H1 (cell line): Measurements from ENCODE around the gene CPM. TPM values are rescaled to one million over a fixed set of nuclear protein-coding genes. Genes with fewer than 3 reads are reported as not detected.

Experiments used
- CTCF ChIA-PET: fragments of 300-600 bp; sonication (Branson Sonifier 250); formaldehyde crosslinking; loops from one replicate; lab custom pipeline; 2021; ENCODE audit not compliant: partially characterized antibody; lab: Charles Lee
- POLR2A ChIA-PET: fragments of 300-600 bp; sonication (Branson Sonifier 250); formaldehyde crosslinking; loops from one replicate; lab custom pipeline; 2021; ENCODE audit warnings: inconsistent platforms; ENCODE audit not compliant: partially characterized antibody; lab: Charles Lee
- DNase-seq, 2 experiments: peaks; one replicate each; pipeline versions ENCODE4 v3.0.0 to v3.0.0-alpha.2; 2010 to 2022; ENCODE audit warnings: low spot score in 2 of 2, low read depth in 1 of 2, mixed read lengths in 1 of 2
- FAIRE-seq: peaks from 2 replicates; lab custom pipeline; 2011; peaks lifted over from hg19 to GRCh38; lab: Jason Lieb, UNC
- H2AFZ ChIP-seq: 2 replicates; pipeline ENCODE4 v1.8.1; 2012; ENCODE audit warnings: low read length, inconsistent platforms
- H2AK5ac ChIP-seq: 2 replicates; pipeline ENCODE4 v1.6.1; 2013; ENCODE audit warnings: low read depth, low read length
- H2BK120ac ChIP-seq: replicated peaks from 2 replicates; pipeline ENCODE3; 2013; ENCODE audit warnings: low read depth, low read length, inconsistent platforms
- H2BK12ac ChIP-seq: 2 replicates; pipeline ENCODE4 v1.6.1; 2013; ENCODE audit warnings: low read depth, low read length
- H2BK15ac ChIP-seq: 2 replicates; pipeline ENCODE4 v1.6.1; 2013; ENCODE audit warnings: low read length
- H2BK20ac ChIP-seq: 2 replicates; pipeline ENCODE4 v1.6.1; 2013; ENCODE audit warnings: low read length
- H2BK5ac ChIP-seq: 2 replicates; pipeline ENCODE4 v1.6.1; 2013; ENCODE audit warnings: low read depth, low read length
- H3K14ac ChIP-seq: 2 replicates; pipeline ENCODE4 v1.6.1; 2013; ENCODE audit warnings: inconsistent platforms; ENCODE audit not compliant: insufficient read length
- H3K18ac ChIP-seq: 2 replicates; pipeline ENCODE4 v1.6.1; 2013; ENCODE audit warnings: low read length; ENCODE audit errors: extremely low read depth
- H3K23ac ChIP-seq: 2 replicates; pipeline ENCODE4 v1.6.1; 2013; ENCODE audit warnings: inconsistent platforms; ENCODE audit not compliant: insufficient read length
- H3K23me2 ChIP-seq: 2 replicates; pipeline ENCODE4 v1.6.1; 2013; ENCODE audit warnings: low read depth, low read length
- H3K27ac ChIP-seq: 2 replicates; pipeline ENCODE4 v1.6.1; 2011; ENCODE audit warnings: low read depth, low read length, inconsistent platforms
- H3K27me3 ChIP-seq, 4 experiments: replicated peaks in 1 of 4; 1 replicate in 1 of 4; 2 replicates in 3 of 4; pipeline versions ENCODE4 v1.6.1 to v1.8.1; 2011 to 2013; ENCODE audit warnings: low read length in 3 of 4, mild to moderate bottlenecking in 3 of 4, inconsistent platforms in 2 of 4, mixed read lengths in 2 of 4, moderate library complexity in 1 of 4; ENCODE audit not compliant: control insufficient read depth in 3 of 4, insufficient read depth in 3 of 4; ENCODE audit errors: extremely low read depth in 1 of 4
- H3K36me3 ChIP-seq, 4 experiments: 2 replicates each; pipeline versions ENCODE4 v1.6.1 to v1.8.1; 2011 to 2013; ENCODE audit warnings: mild to moderate bottlenecking in 4 of 4, low read length in 3 of 4, moderate library complexity in 2 of 4, control low read depth in 1 of 4, inconsistent platforms in 1 of 4; ENCODE audit not compliant: insufficient read depth in 4 of 4, control insufficient read depth in 2 of 4
- H3K4ac ChIP-seq: replicated peaks from 2 replicates; pipeline ENCODE3; 2013; ENCODE audit warnings: low read length, low read depth, mixed read lengths, inconsistent platforms; ENCODE audit not compliant: insufficient read length
- H3K4me1 ChIP-seq, 4 experiments: replicated peaks in 1 of 4; 1 replicate in 1 of 4; 2 replicates in 3 of 4; pipeline versions ENCODE4 v1.6.1 to v1.8.1; 2011 to 2013; ENCODE audit warnings: low read length in 3 of 4, inconsistent platforms in 2 of 4, mixed read lengths in 1 of 4; ENCODE audit not compliant: insufficient read depth in 4 of 4, control insufficient read depth in 3 of 4
- H3K4me2 ChIP-seq, 2 experiments: 2 replicates each; pipeline versions ENCODE4 v1.6.1 to v1.8.1; 2011 to 2013; ENCODE audit warnings: low read depth in 2 of 2, low read length in 2 of 2, control low read depth in 1 of 2, inconsistent platforms in 1 of 2, mild to moderate bottlenecking in 1 of 2; ENCODE audit not compliant: insufficient read depth in 1 of 2
- H3K4me3 ChIP-seq, 4 experiments: fragments of 200-600, 300-600 bp in 1 of 4; sonication (generic), shearing (Covaris generic), sonication (Bioruptor Twin) in 1 of 4; 2 replicates each; pipeline versions ENCODE4 v1.5.1 to v1.8.1; 2011 to 2016; ENCODE audit warnings: low read length in 4 of 4, low read depth in 3 of 4, control low read depth in 2 of 4, inconsistent platforms in 2 of 4, mild to moderate bottlenecking in 2 of 4, mixed read lengths in 1 of 4, moderate library complexity in 1 of 4; ENCODE audit not compliant: insufficient read depth in 2 of 4; ENCODE audit errors: extremely low read depth in 1 of 4
- H3K56ac ChIP-seq: replicated peaks from 2 replicates; pipeline ENCODE3; 2013; ENCODE audit warnings: low read depth, mild to moderate bottlenecking, mixed read lengths, low read length, inconsistent platforms; ENCODE audit not compliant: insufficient read length
- H3K79me1 ChIP-seq: 2 replicates; pipeline ENCODE4 v1.6.1; 2013; ENCODE audit warnings: low read depth, low read length, control low read depth
- H3K79me2 ChIP-seq, 2 experiments: 2 replicates each; pipeline versions ENCODE4 v1.6.1 to v1.8.1; 2012 to 2013; ENCODE audit warnings: low read length in 2 of 2, mild to moderate bottlenecking in 2 of 2, inconsistent platforms in 1 of 2; ENCODE audit not compliant: insufficient read depth in 2 of 2, control insufficient read depth in 1 of 2
- H3K9ac ChIP-seq, 4 experiments: replicated peaks in 1 of 4; 1 replicate in 1 of 4; 2 replicates in 3 of 4; pipeline versions ENCODE4 v1.6.1 to v1.8.1; 2011 to 2013; ENCODE audit warnings: low read depth in 3 of 4, low read length in 3 of 4, control low read depth in 2 of 4, mild to moderate bottlenecking in 2 of 4, moderate library complexity in 2 of 4, inconsistent platforms in 1 of 4; ENCODE audit errors: extremely low read depth in 1 of 4
- H3K9me3 ChIP-seq, 2 experiments: 2 replicates each; pipeline versions ENCODE4 v1.6.1 to v1.8.1; 2012 to 2013; ENCODE audit warnings: mild to moderate bottlenecking in 2 of 2, moderate library complexity in 2 of 2, control low read depth in 1 of 2, inconsistent platforms in 1 of 2, low read depth in 1 of 2, low read length in 1 of 2, mixed read lengths in 1 of 2; ENCODE audit not compliant: insufficient read depth in 2 of 2
- H4K20me1 ChIP-seq, 2 experiments: replicated peaks in 1 of 2; 2 replicates each; pipeline versions ENCODE3 to v1.8.1; 2011 to 2013; ENCODE audit warnings: inconsistent platforms in 2 of 2, low read length in 2 of 2, mild to moderate bottlenecking in 1 of 2; ENCODE audit not compliant: insufficient read depth in 2 of 2, control insufficient read depth in 1 of 2
- H4K5ac ChIP-seq: 2 replicates; pipeline ENCODE4 v1.6.1; 2013; ENCODE audit warnings: low read length, low read depth, mixed read lengths, inconsistent platforms; ENCODE audit not compliant: insufficient read length
- H4K8ac ChIP-seq: 2 replicates; pipeline ENCODE4 v1.8.0; 2013; ENCODE audit warnings: mild to moderate bottlenecking, moderate library complexity, low read length, inconsistent platforms; ENCODE audit not compliant: insufficient read depth; ENCODE audit errors: extremely low read depth
- H4K91ac ChIP-seq: replicated peaks from 2 replicates; pipeline ENCODE3; 2013; ENCODE audit warnings: low read length, mixed read lengths, inconsistent platforms; ENCODE audit not compliant: insufficient read length
- POLR2A ChIP-seq, 2 experiments: IDR thresholded peaks; 1 replicate in 1 of 2; 2 replicates in 1 of 2; pipeline ENCODE4 v1.6.1; 2011; ENCODE audit warnings: low read depth in 2 of 2, low read length in 2 of 2, mild to moderate bottlenecking in 2 of 2; ENCODE audit errors: control extremely low read depth in 1 of 2
- WGBS, 2 experiments: shearing (Covaris generic) in 1 of 2; methylation state at CpG; one replicate each; pipeline versions ENCODE4 v1.1.6 to v1.1.7; 2013 to 2015; ENCODE audit warnings: low lambda C conversion rate in 2 of 2, mixed read lengths in 2 of 2, inconsistent platforms in 1 of 2, low coverage in 1 of 2, missing lambda C conversion rate in 1 of 2; ENCODE audit not compliant: insufficient replicate concordance in 2 of 2, insufficient coverage in 1 of 2, insufficient read length in 1 of 2; ENCODE audit errors: extremely low coverage in 1 of 2, missing lambda C conversion rate in 1 of 2; 5-methylcytosine and 5-hydroxymethylcytosine counted together
- polyA plus RNA-seq, 7 experiments: library from polyadenylated mRNA; depleted of rRNA in 3 of 7; stranded (reverse) in 5 of 7; unstranded in 2 of 7; fragments of >200 nt in 5 of 7; fragments of 200-250 nt in 2 of 7; gene quantifications; 1 replicate in 5 of 7; 2 replicates in 1 of 7; 4 replicates in 1 of 7; pipeline versions ENCODE4 v1.2.1 to v1.2.3, GENCODE V29; 2011 to 2013; ENCODE audit warnings: missing spikeins in 2 of 7, mixed read lengths in 2 of 7
- total RNA-seq: library from RNA; stranded (reverse); fragmentation: NEBNext Ultra II Directional; extraction: Animal tissue kit (Norgen Biotek cat#: 25700); gene quantifications from 2 replicates; pipeline ENCODE4 v1.2.1, GENCODE V29; 2021

The CPM gene
- total and polyA plus RNA-seq, 2 of the 8 experiments (the other 6 are each of a cell fraction or from before 2014, with no cell fraction given): 0.33 to 3.1 TPM

- H3K56ac ChIP-seq: no peak overlapping the region
- ChIA-PET CTCF (interaction anchor here (0.7 to 1.4 kb wide), 6 partner anchors 10 to 263 kb away, joined by 3 to 5 read pairs (median 4); partner anchors contain the start of gene MDM2), POLR2A (interaction anchor here (0.8 to 1.6 kb wide), 5 partner anchors 10 to 20 kb away, joined by 3 to 12 read pairs (median 4); partner anchors contain the start of gene MDM2)
- DNase-seq (no peak), FAIRE-seq (no peak)
- no peak overlapping the region for H3K4ac ChIP-seq
- no peak overlapping the region for H3K23ac ChIP-seq
- H3K27ac ChIP-seq: no peak overlapping the region
- H2AK5ac ChIP-seq: no peak overlapping the region
- peaks cover 0 to 4% of the 10 kb centered on the region in 2 experiments; a peak in 1 of 4 replicates for H3K79me2 ChIP-seq
- H3K4me3 ChIP-seq: no peak overlapping the region
- peaks cover 0 to 3% (median 1%) of the 10 kb centered on the region in 4 experiments; a peak in 1 of 7 replicates for H3K4me1 ChIP-seq
- H3K14ac ChIP-seq: no peak overlapping the region
- no peak overlapping the region for H2BK5ac ChIP-seq
- no peak overlapping the region for H2BK12ac ChIP-seq
- no peak overlapping the region for H4K91ac ChIP-seq
- H3K18ac ChIP-seq: no peak overlapping the region
- H2BK120ac ChIP-seq: no peak overlapping the region
- H2BK20ac ChIP-seq: no peak overlapping the region
- no peak overlapping the region for H4K5ac ChIP-seq
- H3K36me3 ChIP-seq: peaks cover 8 to 88% (median 41%) of the 10 kb centered on the region in 4 experiments; a peak in 7 of 8 replicates
- H4K20me1 ChIP-seq: peaks cover 2 to 4% of the 10 kb centered on the region in 2 experiments
- H4K8ac ChIP-seq: no peak overlapping the region
- H3K9ac ChIP-seq: no peak overlapping the region
- no peaks in the 10 kb centered on the region for H3K9me3 ChIP-seq
- no peak overlapping the region for H2AFZ ChIP-seq
- H2BK15ac ChIP-seq: no peak overlapping the region
- 89% methylated on average over 5 of the region's 5 CpGs; no CpG with 5 or more reads in 1 of the 2 experiments for WGBS, 2 experiments
- H3K4me2 ChIP-seq: no peak overlapping the region
- TF ChIP-seq POLR2A (IDR thresholded peaks at IDR 0.05; ENCODE audit: control extremely low read depth in 1 of 2, low read depth in 2 of 2, low read length in 2 of 2): no peak
- H3K23me2 ChIP-seq: no peaks in the 10 kb centered on the region
- no peaks in the 10 kb centered on the region for H3K79me1 ChIP-seq
- H3K27me3 ChIP-seq: no peaks in the 10 kb centered on the region
These were observed 104.9 kb downstream of the CPM start for GRCh38 chr12:68827895-68828671.
